Activated T-cell treated with anti-CD3 and anti-CD28 coated beads, Interleukin-2, amount 50 U/mL, for 72 hours (primary cell): Measurements from ENCODE around the gene DENND5A. TPM values are rescaled to one million over a fixed set of nuclear protein-coding genes. Genes with fewer than 3 reads are reported as not detected.

Experiments used
- ATAC-seq, 2 donors: fragments of 150-1000 bp; cut with Tn5 transposase; replicated peaks in 1 of 2; 2 replicates each; pipeline ENCODE4 v1.10.0; 2021; ENCODE audit warnings: moderate library complexity in 2 of 2, mild to moderate bottlenecking in 1 of 2
- DNase-seq, 2 donors: peaks; one replicate each; pipeline ENCODE4 v3.0.0; 2021 to 2022; ENCODE audit warnings: mixed read lengths in 1 of 2
- H3K27ac Mint-ChIP-seq: one replicate; pipeline ENCODE4 v1.8.0; 2022; ENCODE audit warnings: mild to moderate bottlenecking, moderate library complexity, mixed read lengths
- H3K27me3 Mint-ChIP-seq: one replicate; pipeline ENCODE4 v1.8.0; 2022; ENCODE audit warnings: low read depth, mixed read lengths
- H3K36me3 Mint-ChIP-seq, 2 donors: one replicate each; pipeline ENCODE4 v1.8.0; 2022; ENCODE audit warnings: mixed read lengths in 2 of 2, mild to moderate bottlenecking in 1 of 2; ENCODE audit not compliant: insufficient read depth in 2 of 2
- H3K4me1 Mint-ChIP-seq: one replicate; pipeline ENCODE4 v1.8.0; 2022; ENCODE audit warnings: low read depth, mixed read lengths
- H3K4me3 Mint-ChIP-seq, 2 donors: one replicate each; pipeline ENCODE4 v1.8.0; 2022; ENCODE audit warnings: mild to moderate bottlenecking in 2 of 2, mixed read lengths in 2 of 2, moderate library complexity in 2 of 2
- H3K9me3 Mint-ChIP-seq, 2 donors: one replicate each; pipeline ENCODE4 v1.8.0; 2022; ENCODE audit warnings: mixed read lengths in 2 of 2
- total RNA-seq, 2 donors: library from RNA; stranded (reverse); gene quantifications; one replicate each; pipeline ENCODE4 v1.2.3, GENCODE V29; 2022

The DENND5A gene
- 10 to 100 TPM; 54.2 to 62.7 TPM for total RNA-seq

DNA sequence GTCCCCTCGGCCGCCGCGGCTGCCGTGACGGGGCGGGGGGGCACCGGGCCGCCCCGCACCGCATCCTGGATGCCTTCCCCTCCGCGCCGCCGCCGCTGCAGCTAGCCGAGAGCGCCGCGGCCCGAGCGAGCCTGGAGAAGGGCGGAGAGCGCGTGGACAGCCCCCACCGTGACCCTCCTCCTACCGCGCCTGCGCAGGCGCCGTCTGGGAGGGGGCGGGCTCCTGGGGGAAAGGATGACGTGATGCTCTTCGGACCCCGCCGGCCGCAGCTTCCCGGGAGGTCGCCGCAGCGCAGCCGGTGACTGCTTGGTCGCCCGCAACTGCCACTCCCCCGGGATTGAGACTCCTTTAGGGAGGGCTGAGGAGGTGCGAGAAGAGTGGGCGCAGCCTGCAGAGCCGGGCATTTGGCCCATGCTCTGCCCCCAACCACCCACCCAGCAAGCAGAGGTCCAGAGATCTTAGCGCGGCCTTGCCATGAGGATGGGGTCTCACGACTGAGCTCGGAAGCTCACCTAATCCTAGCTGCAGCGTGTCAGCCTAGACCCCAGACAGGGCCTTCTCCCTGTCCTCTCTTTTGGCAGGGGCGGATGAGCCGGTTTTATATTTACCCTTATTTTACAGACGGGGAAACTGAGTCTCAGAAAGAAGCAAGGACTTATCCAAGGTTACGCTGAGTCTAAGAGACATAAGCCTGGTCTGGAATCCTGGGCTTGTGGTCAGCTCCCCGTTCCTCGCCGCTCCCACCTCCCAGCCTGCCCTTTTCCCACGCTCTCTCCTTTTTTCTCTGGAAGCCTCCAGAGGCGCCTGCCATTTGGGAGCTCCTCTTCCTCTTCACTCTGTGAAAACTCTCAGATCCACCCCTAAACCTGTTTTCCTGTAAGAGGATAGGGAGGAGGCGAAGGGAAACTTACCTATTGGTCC lies at the start of gene DENND5A:
Gene DENND5A (minus strand): TSS at position 140 of the 921 bp plus-strand sequence. CDS start 281 bp downstream, outside the sequence.
- H3K4me1 Mint-ChIP-seq: peaks cover 38% of the 10 kb centered on the region
- peak; percentile 54 to 62 for DNase-seq
- H3K4me3 Mint-ChIP-seq: peak within 1 kb of the TSS; percentile 95 to 96
- peaks cover 26% of the 10 kb centered on the region for H3K27me3 Mint-ChIP-seq
- peak; percentile 51 to 63 for ATAC-seq
- H3K27ac Mint-ChIP-seq: peak within 1 kb of the TSS; percentile 86
- no peaks in the 10 kb centered on the region for H3K9me3 Mint-ChIP-seq
- H3K36me3 Mint-ChIP-seq: peaks cover 3 to 5% of the 10 kb centered on the region in 2 donors

DNA sequence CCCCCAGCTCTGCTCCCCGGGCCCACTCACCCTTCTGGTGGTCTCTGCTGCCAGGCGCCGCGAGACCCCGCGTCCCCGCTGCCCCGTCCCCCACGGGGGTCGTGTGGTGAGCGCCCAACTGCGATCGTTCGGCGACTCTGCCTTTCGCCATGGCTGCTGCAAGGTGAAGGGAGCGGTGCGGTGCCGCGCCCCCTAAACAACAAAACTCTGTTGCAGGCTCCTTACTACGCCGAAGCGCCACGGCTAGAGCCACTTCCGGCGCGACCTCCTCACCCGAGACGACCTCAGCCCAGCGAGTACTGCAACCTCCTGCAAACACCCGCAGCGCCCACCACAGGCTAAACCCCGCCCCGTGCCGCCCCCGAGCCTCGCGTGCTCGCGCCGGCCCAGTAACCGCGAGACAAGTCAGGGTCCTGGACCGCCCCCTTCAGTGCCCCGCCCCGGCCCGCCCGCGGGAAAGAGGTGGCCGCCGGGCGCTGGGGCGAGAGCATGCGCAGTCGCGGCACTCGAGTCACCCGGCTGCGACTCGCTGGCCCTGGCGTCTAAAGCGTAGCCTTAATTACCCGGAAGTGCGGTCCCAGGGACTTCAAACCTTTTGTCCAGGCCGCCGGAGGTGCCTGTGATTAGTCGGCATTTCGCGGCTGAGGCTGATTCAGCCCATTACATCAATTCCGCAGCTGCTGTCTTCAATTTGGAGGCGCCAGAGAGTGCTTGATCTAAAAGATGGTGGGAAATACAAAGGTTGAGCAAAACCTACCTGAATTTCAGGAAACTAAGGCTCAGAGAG lies 49.3 kb upstream of the DENND5A start, which contains the start of gene TMEM41B:
Gene TMEM41B (minus strand): TSS at position 303 of the 787 bp plus-strand sequence. CDS start 152 bp downstream, at position 151.
- ATAC-seq: peak; percentile 96 to 97
- H3K9me3 Mint-ChIP-seq: no peaks in the 10 kb centered on the region

DNA sequence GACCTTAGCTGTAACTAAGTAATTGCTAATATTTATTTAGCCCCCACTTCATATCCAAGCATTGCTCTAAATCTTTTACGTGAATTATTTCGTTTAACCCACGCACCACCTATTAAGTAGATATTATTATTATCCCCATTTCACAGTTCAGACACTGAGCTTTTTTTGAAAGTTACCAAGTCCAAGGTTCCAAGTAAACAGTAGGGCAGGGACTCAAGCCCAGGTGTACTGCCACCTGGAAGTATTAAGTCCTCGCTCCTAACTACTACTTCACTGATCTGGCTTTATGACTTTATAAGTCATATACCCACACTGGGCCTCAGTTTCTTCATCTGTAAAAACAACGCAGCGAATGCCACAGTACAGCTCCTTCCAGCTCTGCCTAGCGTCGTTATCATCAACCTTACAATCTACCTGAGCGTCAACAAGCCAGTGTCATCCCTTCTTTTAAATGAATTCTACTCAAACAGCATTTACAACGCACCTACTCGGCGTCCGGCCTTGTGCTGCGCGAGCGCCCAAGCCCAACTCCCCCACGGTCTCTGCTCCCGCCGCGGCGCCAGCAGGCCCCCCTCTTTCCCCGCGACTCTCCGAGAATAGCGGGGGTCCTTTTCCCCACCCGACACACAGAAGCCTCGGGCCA lies 48.6 kb upstream of the DENND5A start:
- Mint-ChIP-seq H3K36me3 (peaks cover 5 to 15% of the 10 kb centered on the region in 2 donors), H3K27me3 (peaks cover 15% of the 10 kb centered on the region), H3K4me1 (peaks cover 43% of the 10 kb centered on the region), H3K9me3 (no peaks in the 10 kb centered on the region), H3K27ac (peak overlapping the region; percentile 95), H3K4me3 (peak overlapping the region; percentile 92 to 100)
- ATAC-seq: peak in 1 of 2 donors; percentile 11
- peak; percentile 31 to 38 for DNase-seq

More for the DNA sequence above, 49.3 kb upstream of the DENND5A start, which contains the start of gene TMEM41B:
- Mint-ChIP-seq H3K36me3 (peaks cover 5 to 15% of the 10 kb centered on the region in 2 donors), H3K27ac (peak within 1 kb of the TSS; percentile 95), H3K27me3 (peaks cover 23% of the 10 kb centered on the region), H3K4me3 (peak within 1 kb of the TSS; percentile 92 to 100), H3K4me1 (peaks cover 49% of the 10 kb centered on the region)
- peak; percentile 100 for DNase-seq

DNA sequence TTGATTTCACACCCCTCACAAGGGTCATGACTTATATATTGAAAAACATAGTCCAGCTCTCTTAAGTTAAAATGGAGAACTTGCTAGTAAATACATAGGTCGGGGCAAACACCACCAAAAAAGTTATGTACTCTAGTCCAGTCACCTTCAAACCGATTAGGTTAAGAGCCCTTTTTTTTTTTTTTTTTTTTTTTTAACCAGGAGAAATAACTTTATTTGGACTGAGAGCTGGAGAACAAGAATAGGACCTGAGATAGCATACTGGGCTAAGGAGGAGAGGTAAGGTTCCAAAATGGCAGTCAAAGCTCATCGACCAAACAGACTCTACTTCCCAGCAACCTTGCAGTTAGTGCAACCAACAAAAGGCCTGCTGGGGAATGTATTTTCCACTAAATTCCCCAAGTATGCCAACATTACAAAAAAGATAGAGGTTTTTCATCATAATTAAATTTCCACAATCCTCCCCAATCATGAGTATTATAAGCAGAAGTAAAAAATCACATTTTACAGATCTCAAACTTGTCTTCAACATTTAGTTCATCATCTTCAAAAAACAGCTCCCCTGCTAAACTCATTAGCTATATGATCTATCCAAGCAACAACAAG lies 45.4 kb upstream of the DENND5A start:
- peaks cover 10 to 18% of the 10 kb centered on the region in 2 donors for H3K36me3 Mint-ChIP-seq
- ATAC-seq (no peak), DNase-seq (no peak)
- peaks cover 0 to 3% of the 10 kb centered on the region in 2 donors for H3K9me3 Mint-ChIP-seq
- no peaks in the 10 kb centered on the region for H3K27me3 Mint-ChIP-seq
- no peak overlapping the region for H3K4me3 Mint-ChIP-seq
- no peak overlapping the region for H3K27ac Mint-ChIP-seq
- H3K4me1 Mint-ChIP-seq: peaks cover 47% of the 10 kb centered on the region

DNA sequence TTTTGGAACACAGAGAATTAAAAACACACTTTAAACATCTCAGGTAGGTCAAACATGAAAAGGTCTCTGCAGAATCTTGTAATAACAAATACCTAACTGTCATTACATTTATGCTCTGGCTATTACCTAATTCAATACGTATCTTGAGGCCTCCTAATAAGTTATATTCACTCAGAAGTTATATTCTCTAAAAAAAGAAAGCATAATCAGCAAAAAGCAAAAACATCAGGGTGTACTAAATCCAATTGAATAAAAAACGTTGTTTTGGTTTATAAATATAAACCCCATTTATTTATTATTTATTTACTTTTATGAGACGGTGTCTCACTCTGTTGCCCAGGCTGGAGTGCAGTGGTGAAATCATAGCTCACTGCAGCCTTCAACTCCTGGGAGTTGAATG lies 39.0 kb upstream of the DENND5A start:
- Mint-ChIP-seq H3K27ac (no peak overlapping the region), H3K36me3 (peaks cover 3 to 4% of the 10 kb centered on the region in 2 donors), H3K4me3 (no peak overlapping the region), H3K9me3 (peaks cover 0 to 3% of the 10 kb centered on the region in 2 donors), H3K27me3 (no peaks in the 10 kb centered on the region), H3K4me1 (peaks cover 6% of the 10 kb centered on the region)
- DNase-seq (no peak), ATAC-seq (no peak)

DNA sequence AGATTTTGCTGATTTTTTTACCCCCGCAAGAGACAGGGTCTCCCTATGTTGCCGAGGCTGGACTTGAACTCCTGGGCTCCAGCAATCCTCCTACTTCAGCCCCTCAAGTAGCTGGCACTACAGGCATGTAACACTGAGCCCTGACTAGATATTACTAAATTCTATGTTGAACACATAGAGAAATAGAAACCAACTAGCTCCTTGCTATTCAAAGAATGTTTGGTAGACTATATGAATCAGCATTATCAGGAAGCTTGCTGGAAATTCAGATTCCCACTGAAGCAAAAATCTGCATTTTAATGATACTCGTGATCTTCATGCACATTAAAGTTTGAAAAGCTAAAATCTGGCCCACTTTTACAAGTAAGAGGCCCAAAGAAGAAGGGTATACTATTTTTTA lies 37.3 kb upstream of the DENND5A start:
- Mint-ChIP-seq H3K9me3 (no peaks in the 10 kb centered on the region), H3K4me1 (no peaks in the 10 kb centered on the region), H3K4me3 (no peak overlapping the region), H3K27me3 (no peaks in the 10 kb centered on the region), H3K27ac (no peak overlapping the region), H3K36me3 (no peaks in the 10 kb centered on the region)
- ATAC-seq (no peak), DNase-seq (no peak)

DNA sequence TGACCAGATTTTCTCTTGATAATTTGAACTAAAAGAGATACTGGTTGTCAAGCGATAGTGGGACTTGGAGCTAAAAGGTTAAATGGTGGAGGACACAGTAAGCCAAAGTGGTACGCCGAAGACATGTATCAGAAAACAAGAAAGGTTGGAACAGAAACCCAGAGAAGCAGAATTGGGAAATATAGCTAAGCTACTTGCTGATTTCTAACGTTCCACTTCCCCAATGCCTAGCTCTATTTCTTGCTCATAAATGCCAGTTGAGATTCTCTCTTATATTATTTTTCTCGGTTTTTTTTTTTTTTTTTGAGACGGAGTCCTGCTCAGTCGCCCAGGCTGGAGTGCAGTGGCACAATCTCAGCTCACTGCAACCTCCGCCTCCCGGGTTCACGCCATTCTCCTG lies 36.6 kb upstream of the DENND5A start:
- H3K27ac Mint-ChIP-seq: no peak overlapping the region
- no peaks in the 10 kb centered on the region for H3K9me3 Mint-ChIP-seq

DNA sequence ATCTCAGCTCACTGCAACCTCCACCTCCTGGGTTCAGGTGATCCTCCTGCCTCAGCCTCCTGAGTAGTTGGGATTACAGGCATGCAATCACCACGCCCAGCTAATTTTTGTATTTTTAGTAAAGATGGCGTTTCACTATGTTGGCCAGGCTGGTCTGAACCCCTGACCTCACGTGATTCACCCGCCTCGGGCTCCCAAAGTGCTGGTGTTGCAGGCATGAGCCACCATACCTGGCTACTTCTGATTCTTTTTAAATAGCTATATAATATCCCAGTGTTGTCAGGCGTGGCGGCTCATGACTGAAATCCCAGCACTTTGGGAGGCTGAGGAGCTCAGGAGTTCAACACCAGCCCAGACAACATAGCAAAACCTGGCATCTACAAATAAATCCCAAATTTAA lies 28.5 kb upstream of the DENND5A start:
- DNase-seq (no peak), ATAC-seq (no peak)
- H3K27ac Mint-ChIP-seq: no peak overlapping the region
- H3K36me3 Mint-ChIP-seq: peaks cover 0 to 8% of the 10 kb centered on the region in 2 donors
- H3K4me3 Mint-ChIP-seq: no peak overlapping the region
- peaks cover 14% of the 10 kb centered on the region for H3K4me1 Mint-ChIP-seq
- no peaks in the 10 kb centered on the region for H3K27me3 Mint-ChIP-seq
- no peaks in the 10 kb centered on the region for H3K9me3 Mint-ChIP-seq

More for the DNA sequence above, 36.6 kb upstream of the DENND5A start:
- ATAC-seq (no peak), DNase-seq (no peak)
- no peak overlapping the region for H3K4me3 Mint-ChIP-seq
- H3K36me3 Mint-ChIP-seq: no peaks in the 10 kb centered on the region
- H3K27me3 Mint-ChIP-seq: no peaks in the 10 kb centered on the region
- H3K4me1 Mint-ChIP-seq: no peaks in the 10 kb centered on the region

DNA sequence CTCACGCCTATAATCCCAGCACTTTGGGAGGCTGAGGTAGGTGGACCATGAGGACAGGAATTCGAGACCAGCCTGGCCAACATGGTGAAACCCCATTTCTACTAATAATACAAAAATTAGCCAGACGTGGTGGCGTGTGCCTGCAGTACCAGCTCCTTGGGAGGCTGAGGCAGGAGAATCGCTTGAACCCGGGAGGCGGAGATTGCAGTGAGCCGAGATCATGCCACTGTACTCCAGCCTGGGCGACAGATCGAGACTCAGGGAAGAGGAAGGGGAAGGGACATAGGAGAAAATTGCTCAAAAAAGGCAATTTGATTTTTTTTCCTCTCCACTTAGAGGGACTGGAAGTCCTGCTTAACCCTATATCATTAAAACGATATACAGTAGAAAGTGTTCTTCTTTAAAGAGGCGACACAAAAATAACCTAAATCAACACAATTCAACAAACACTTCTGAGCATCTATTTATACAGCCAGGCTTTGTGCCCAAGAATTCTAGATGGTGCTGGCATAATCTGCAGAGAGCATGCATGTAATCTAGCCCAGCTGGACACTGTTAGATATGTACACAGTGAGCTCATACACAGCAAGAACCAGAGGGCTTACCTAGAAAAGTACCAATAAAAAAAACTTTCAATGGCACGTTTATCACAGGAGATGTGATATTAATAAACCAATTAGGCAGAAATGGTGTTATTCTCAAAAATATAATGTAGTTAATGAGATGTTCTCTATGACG lies 20.9 kb upstream of the DENND5A start:
- peaks cover 26% of the 10 kb centered on the region for H3K4me1 Mint-ChIP-seq
- H3K27ac Mint-ChIP-seq: no peak overlapping the region
- H3K36me3 Mint-ChIP-seq: peaks cover 0 to 14% of the 10 kb centered on the region in 2 donors
- H3K9me3 Mint-ChIP-seq: no peaks in the 10 kb centered on the region
- ATAC-seq (no peak), DNase-seq (no peak)
- no peak overlapping the region for H3K4me3 Mint-ChIP-seq
- no peaks in the 10 kb centered on the region for H3K27me3 Mint-ChIP-seq

DNA sequence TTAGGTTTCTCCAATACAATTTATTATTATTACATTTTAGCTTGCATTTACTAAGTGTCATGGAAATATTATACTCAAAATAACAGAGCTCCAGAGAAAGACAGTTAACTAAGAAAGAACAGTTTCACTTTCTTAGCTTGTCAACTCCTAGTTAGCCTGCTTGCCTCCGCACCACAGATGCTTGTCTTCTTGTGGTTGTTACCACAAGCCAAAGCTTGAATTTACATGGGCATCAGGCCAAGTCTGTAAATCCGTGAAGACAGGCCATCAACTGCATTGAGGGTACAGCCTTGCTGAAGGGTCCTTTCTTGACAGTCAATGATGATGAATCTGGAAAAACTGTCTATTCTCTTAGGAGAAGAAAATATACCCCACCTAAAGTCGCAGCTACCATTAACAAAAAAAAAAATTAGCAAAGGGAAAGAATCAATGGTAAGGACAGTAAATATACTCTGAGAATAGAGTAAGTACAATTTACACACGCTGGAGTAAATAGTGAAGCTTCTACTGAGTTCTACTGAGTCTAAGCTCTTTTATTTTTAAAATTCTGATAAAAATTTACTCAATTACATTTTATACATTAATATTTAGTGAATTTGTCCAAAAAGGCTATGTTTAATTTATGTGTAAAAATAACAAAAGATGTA lies 15.6 kb upstream of the DENND5A start:
- Mint-ChIP-seq H3K27ac (peak overlapping the region; percentile 89), H3K27me3 (no peaks in the 10 kb centered on the region), H3K36me3 (peaks cover 0 to 12% of the 10 kb centered on the region in 2 donors), H3K9me3 (no peaks in the 10 kb centered on the region), H3K4me1 (peaks cover 17% of the 10 kb centered on the region), H3K4me3 (peak overlapping the region; percentile 53 to 78)
- peak; percentile 95 to 98 for ATAC-seq
- peak; percentile 62 to 77 for DNase-seq

DNA sequence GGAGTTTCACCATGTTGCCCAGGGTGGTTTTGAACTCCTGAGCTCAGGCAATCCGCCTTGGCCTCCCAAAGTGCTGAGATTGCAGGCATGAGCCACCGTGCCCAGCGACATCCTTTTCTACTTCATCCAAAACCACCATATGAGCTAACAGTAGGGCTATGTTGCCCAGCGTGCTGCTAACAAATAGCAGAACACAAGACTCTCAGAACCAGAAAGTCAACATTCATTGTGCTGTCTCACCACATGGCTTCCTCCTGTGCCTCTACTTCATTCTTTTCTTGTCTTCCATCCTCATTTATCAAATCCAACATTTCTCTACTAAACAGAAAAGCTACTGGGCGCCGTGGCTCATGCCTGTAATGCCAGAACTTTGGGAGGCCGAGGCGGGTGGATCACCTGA lies 12.0 kb upstream of the DENND5A start:
- DNase-seq: no peak
- H3K9me3 Mint-ChIP-seq: no peaks in the 10 kb centered on the region
- peaks cover 25% of the 10 kb centered on the region for H3K4me1 Mint-ChIP-seq
- ATAC-seq: no peak
- H3K27me3 Mint-ChIP-seq: no peaks in the 10 kb centered on the region
- no peak overlapping the region for H3K27ac Mint-ChIP-seq
- no peak overlapping the region for H3K4me3 Mint-ChIP-seq
- peaks cover 0 to 9% of the 10 kb centered on the region in 2 donors for H3K36me3 Mint-ChIP-seq
